SK-N-SH treated with all-trans-retinoic acid at 6 μM for 48 hours (cell line): ENCODE results near the gene SNED1.

Source experiments
- ARNTL ChIP-seq: fragments of 450-650 bp; formaldehyde crosslinking; IDR thresholded peaks from 2 replicates; pipeline ENCODE4 v1.5.0; 2020; ENCODE audit warnings: low read depth, mild to moderate bottlenecking, moderate library complexity, borderline replicate concordance
- CREB5 ChIP-seq: fragments of 250-450 bp; sonication (Bioruptor Pico); IDR thresholded peaks from 2 replicates; pipeline ENCODE4 v1.5.1; 2020; ENCODE audit warnings: low read depth, mild to moderate bottlenecking, moderate library complexity
- CSDC2 ChIP-seq: fragments of 250-450 bp; sonication (Bioruptor Pico); IDR thresholded peaks from 2 replicates; pipeline ENCODE4 v1.5.0; 2020; ENCODE audit warnings: mild to moderate bottlenecking, moderate library complexity
- CSRNP3 ChIP-seq: fragments of 250-450 bp; sonication (Bioruptor Pico); IDR thresholded peaks from 2 replicates; pipeline ENCODE4 v1.5.1; 2021; ENCODE audit warnings: mild to moderate bottlenecking, moderate library complexity
- ESRRG ChIP-seq: fragments of 250-450 bp; sonication (Bioruptor Pico); IDR thresholded peaks from 2 replicates; pipeline ENCODE4 v1.6.1; 2021; ENCODE audit warnings: mild to moderate bottlenecking
- RARB ChIP-seq: fragments of 250-450 bp; sonication (Bioruptor Pico); IDR thresholded peaks from 2 replicates; pipeline ENCODE4 v1.8.0; 2021; ENCODE audit warnings: mild to moderate bottlenecking, moderate library complexity
- SNAI2 ChIP-seq: fragments of 250-450 bp; sonication (Bioruptor Pico); IDR thresholded peaks from 2 replicates; pipeline ENCODE4 v1.5.0; 2020; ENCODE audit warnings: mild to moderate bottlenecking, moderate library complexity
- TSHZ2 ChIP-seq: fragments of 250-450 bp; sonication (Bioruptor Pico); IDR thresholded peaks from 2 replicates; pipeline ENCODE4 v1.5.0; 2020; ENCODE audit warnings: mild to moderate bottlenecking, moderate library complexity
- ZFP3 ChIP-seq: fragments of 250-450 bp; sonication (Bioruptor Pico); IDR thresholded peaks from 2 replicates; pipeline ENCODE4 v1.5.0; 2020; ENCODE audit warnings: mild to moderate bottlenecking, moderate library complexity
- ZFP30 ChIP-seq: fragments of 450-650 bp; formaldehyde crosslinking; IDR thresholded peaks from 2 replicates; pipeline ENCODE4 v1.5.0; 2022; ENCODE audit warnings: mild to moderate bottlenecking, moderate library complexity
- ZNF565 ChIP-seq: fragments of 450-650 bp; formaldehyde crosslinking; conservative IDR thresholded peaks from 2 replicates; pipeline ENCODE4 v1.5.0; 2020; ENCODE audit warnings: low read depth, mild to moderate bottlenecking, moderate library complexity
- ZNF70 ChIP-seq: fragments of 450-650 bp; formaldehyde crosslinking; IDR thresholded peaks from 2 replicates; pipeline ENCODE4 v1.5.0; 2020; ENCODE audit warnings: mild to moderate bottlenecking, moderate library complexity

GRCh38 chr2:241033336-241033987 lies 35.0 kb downstream of the SNED1 start:
- TF ChIP-seq ZNF565 (CRISPR knock-in tag) (no peak), RARB (CRISPR knock-in tag) (no peak), ZFP3 (no peak), CSRNP3 (CRISPR knock-in tag) (no peak), ZFP30 (CRISPR knock-in tag) (no peak), CREB5 (CRISPR knock-in tag) (no peak), ZNF70 (no peak), SNAI2 (CRISPR knock-in tag) (no peak), TSHZ2 (CRISPR knock-in tag) (no peak), ARNTL (CRISPR knock-in tag) (no peak), ESRRG (CRISPR knock-in tag) (no peak), CSDC2 (CRISPR knock-in tag) (no peak)
